ENCODE results near the gene ZFAND2B.

The ZFAND2B gene, protein sequence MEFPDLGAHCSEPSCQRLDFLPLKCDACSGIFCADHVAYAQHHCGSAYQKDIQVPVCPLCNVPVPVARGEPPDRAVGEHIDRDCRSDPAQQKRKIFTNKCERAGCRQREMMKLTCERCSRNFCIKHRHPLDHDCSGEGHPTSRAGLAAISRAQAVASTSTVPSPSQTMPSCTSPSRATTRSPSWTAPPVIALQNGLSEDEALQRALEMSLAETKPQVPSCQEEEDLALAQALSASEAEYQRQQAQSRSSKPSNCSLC

DNA sequence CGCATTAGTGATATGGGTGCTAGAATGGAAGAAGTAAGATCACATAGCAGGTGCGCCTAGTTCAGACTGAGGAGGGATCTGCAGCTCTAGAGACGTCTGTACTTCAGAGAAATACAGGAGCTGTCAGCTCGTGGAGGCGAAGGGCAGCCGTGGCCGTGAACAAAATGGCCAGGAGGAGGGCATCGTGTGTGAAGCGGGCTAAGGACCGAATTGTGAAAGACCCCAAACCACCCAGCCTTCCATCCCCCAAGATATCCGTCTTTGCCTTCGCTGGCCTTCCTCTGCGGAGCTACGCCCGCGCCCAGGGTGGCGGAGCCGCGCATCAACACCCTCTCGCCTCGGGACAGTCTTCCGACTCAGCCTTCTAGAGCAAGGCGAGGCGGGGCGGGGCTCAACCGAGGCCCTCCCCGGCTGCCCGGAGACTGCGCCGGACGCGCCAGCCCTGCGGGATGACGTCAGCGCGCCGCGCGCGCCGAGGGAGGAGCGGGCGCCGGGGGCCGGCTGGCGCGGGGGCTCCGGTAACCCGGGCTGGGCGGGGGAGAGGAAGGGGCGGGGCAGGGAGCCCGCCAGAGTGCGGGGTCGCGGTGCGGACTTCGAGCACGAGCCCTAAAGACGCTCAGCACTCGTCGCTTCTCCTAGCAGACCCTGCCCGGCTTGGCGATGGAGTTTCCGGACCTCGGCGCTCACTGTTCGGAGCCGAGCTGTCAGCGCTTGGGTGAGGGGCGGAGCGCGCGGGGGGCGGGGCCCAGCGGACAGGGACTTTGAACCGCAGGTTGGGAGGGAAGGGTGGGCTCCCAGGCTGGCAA, at the start of gene ZFAND2B:
TSS of gene ZFAND2B (plus strand) at position 455 of the 806 bp plus-strand sequence. CDS start at position 661, 206 bp downstream.
- DNase-seq = peak; percentile 95

DNA sequence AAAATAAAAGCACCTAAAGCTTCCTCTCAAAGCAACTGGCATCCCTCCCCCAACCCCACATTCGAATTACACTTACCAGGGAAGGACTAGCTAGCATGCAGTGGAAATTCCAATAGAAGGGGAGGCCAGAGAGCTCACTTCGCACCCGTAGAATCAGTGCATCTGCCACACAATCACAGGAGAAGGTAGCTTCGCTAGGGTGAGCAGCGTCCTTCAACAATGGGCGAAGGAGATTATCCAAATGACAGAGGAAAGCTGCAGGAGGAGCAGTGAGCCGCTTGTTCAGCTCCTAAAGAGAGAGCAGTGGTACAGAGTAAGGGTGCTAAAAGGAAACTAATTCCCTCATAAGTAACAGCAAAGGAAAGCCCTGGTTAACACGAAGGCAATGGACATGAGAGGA, 49.2 kb upstream of the ZFAND2B start:
- DNase-seq = no peak

DNA sequence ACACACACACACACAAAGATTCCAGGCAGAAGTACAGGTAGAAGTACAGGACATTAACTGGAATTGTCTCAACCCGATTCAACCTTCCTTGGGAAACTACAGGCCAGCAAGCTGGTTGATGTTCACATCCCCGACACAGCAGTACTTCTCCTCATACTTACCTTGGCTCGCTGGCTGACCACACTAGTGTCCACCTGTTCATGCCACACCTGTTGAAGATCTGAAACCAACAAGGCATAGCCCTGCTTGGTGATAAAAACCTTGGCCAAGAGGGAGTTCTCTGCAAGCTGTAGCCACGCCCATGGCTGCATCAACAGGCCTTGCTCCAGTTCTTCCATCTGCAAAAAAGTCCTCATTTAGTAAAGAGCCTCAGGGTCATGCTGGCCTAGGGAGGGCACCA, 48.6 kb upstream of the ZFAND2B start:
- DNase-seq = no peak

DNA sequence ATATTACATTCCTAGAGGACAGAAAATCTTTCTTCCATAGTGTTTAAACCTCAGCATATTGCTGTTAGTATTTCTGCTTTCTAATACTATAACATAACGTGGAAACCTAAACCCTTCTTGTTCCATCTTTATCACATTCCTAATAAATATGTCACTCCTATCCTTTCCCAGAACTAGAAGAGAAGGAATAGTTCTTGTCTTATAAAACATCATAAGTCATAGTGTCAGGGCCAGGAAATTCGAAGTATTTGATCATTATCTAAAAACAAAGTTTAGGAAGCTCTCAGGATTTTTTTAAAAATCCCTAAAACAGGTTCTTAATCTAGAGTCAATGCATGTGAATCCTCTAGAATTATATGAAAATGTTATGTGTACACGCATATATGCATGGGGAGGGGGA, 48.0 kb upstream of the ZFAND2B start:
- DNase-seq = no peak

DNA sequence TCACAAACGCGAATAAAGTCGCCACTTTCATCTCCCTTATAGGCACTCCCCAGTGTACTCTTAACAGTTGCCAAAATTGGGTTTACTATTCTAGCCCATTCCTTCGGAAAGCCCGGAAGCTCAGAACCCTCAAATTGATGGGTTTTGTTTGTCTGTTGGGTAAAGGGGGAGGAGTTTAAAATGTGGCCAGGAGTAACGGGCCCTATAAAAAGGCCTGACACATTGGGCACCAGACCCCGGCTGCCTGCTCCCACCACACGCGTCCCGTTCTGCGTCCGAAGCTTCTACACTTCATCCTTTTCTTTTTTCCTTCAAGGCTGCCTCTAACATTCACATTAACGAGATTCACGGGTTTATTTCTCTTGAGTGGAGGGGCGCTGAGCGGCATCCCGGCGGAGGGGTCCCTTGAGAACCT, 46.8 kb upstream of the ZFAND2B start:
- no peak for DNase-seq

DNA sequence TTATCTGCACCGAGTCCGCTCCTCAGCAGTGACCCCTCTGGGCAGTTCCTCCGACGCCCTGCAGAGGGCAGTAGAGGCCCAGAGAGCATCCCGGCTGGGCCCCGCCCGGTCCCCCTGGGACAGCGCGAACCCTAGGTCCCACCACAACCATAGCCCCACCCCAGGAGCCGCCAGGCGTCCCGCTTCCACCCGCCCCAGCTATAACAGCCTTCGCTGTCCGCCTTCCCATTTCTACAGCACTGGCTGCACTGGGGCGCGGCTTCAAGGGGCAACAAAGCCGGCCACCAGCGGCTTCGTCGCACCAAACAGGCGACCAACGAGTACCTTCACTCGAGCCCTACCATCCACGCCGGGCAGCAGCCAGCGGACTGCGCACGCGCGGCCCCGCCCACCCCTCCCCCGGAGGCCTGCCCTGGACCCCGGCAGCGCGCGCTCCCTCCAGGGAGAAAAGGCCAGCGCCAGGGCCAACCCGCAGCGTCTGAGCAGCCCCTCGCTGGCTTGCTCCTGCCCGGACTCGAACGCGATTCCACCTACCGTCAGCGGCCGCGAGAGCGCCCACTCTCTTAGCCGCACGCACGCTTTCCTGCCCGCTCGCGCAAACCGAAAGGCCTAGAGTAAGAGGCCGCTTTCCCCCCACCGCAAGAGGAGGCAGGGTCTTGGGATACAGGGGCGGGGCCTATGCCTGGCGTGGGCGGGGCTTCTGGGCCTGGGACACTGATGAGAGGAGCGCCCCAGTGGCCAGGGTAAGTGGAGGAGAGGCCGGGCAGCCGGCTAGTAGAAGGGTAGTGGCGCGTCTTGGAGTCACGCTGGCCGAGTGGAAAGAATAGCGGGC, 46.2 kb upstream of the ZFAND2B start, which contains the start of gene NHEJ1:
TSS of gene NHEJ1 (minus strand) at position 630 of the 832 bp plus-strand sequence. CDS start 2,453 bp downstream, outside the sequence.
- DNase-seq = peak; percentile 84

DNA sequence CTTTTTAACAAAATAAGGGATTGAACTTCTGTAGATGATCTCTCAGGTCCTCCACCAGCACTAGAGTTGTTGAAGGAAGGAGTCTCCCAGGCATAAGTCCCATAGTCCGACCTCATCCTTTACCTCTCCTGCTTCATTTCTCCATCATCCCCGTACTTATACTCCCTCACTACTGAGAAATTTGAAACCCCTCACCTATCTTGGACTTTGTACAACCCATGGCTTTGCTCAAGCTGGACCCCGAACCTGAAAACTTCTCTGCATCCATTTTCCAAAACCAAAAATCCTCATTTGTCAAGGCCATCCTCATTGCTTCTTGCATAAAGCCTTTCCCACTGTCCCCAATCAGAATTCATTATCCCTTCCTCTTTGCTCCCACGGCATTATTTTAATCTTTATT, 45.5 kb upstream of the ZFAND2B start:
- DNase-seq = no peak

DNA sequence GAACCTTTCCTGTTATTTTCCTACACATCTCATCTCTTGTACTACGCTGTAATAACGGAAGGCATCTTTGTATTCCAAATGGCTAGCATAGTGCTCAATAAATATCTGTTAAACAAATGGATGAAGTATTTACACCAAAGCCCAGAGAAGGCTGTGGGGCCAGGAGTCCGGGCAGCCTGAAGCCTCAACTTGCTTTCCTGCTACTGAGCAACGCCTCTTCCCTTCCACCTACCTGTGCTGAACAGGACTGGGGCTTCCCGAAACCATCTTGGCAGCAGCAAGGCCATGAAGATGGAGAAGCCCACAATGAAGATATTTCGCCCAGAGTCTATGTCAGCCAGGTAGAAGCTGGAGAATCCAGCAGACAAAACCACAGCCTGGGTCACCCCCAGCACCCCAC, 43.4 kb upstream of the ZFAND2B start:
- no peak for DNase-seq

DNA sequence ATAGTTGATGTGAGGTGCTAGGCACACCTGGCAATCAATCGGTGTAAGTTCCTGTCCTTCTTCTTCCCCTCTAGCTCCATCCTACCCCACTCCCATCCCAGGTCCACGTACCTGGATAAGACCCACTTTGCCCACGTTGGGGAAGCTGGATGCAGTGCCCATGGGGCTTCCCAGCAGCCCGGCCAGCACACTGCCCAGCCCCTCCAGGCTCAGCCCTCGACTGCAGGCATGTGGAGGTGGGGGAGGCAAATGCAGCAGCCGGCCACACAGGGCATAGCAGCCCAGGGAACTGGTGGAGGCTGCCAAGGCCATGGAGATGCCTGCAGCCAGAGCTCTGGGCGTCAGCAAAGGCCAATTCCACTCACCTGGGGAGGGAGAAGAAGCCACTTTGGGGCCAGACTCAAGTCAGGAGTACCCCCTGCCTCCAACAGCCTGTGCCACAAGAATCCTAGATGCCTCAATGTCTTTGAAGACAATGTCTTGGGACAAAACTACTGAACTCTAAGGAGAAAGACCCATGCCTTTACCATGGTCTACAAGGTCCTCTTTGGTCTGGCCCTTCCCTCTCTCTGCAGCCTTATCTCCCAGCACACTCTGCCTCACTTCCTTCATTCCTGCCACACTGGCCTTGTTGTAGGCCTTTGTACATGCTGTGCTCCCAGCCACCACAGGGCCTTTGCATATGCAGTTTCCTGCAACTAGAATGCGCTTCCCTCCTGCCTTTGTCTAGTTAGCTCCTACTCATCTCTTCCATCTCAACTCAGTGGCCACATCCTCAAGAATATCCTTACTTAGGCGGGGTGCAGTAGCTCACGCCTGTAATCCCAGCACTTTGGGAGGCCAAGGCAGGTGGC, 41.3 kb upstream of the ZFAND2B start:
- DNase-seq = no peak

DNA sequence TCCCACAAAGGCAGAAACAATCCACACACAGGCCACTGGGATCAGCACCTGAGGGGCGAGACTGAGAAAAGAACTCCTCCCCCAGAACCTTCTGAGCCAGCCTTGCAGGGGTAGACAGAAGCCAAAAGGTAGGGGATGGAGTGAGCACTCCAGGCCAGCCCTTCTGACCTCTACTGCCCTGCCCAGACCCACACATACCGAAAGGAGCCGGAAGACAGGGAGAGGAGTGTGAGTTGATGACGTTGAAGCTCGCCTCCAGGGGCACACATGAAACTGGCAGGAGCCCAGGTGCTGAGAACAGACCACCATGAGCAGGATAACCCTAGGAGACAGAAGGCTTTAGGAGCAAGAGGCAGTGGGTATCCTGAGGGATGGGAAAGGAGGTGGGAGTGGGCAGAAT, 38.6 kb upstream of the ZFAND2B start:
- DNase-seq = no peak

DNA sequence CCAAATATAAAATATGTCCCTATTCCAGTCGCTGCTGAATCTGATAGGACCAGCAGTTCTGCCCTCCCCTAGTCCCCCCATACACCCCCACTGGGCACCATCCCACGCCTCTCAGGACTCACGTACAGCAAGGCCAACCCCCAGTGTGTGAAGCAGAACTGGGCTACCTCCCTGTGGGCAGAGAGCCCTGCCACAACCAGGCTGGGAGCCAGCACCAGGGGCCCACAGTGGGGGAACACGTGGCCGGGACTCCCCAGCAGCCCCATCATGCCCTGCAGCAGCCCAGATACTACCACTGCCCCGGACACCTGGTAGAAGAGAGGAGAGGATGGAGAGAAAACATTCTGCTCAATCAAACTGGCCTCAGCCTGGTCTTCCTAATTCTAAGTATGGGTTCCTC, 38.1 kb upstream of the ZFAND2B start:
- no peak for DNase-seq

DNA sequence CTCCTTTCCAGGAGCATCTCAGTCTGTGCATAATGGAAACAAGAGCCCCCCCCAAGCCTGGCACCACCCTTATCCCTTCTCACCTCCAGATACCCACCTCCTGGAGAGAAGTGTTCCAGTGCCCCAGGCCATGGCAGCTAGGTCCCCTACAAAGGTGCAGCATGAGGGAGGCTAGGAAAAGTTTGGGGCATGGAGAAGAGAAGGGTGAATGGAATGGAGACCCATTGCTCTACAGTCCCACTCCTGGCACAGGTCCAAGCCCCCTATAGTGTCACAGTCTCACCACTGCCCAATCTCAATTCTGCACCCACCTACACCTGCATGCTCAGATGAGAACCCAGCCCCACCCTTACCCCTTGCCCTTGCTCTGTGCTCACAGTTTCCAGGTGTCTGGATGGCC, 37.6 kb upstream of the ZFAND2B start:
- DNase-seq = no peak

DNA sequence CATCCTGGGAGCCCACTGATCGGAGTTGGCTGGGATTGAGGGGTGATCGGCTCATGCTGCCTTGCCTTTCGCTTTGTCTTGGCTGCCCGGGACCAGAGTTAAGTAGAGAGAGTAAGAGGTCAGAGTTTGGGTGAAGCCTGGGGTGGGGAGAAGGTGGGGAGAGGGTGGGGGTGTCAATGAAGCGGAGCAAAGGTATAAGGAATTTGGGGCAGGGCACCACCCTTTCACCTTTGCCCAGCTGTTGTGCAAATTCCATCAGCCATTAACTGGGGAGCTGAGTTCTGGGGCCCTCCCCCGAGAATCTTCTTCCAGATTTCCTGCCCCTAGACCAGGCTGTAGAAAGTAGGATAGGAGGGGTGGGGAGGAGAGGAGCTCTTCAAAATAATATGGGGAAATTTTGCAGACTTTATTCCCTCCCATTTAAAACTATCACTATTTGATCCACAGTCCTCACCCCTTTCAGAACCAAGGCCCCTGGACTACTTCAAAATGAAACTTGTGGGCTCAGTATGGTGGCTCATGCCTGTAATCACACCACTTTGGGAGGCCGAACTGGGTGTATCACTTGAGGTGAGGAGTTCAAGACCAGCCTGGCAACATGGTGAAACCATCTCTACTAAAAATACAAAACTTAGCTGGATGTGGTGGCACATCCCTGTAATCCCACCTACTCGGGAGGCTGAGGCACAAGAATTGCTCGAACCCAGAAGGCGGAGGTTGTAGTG, 36.5 kb upstream of the ZFAND2B start, which contains the start of gene SLC23A3:
TSS of gene SLC23A3 (minus strand) at position 100 of the 725 bp plus-strand sequence. CDS start at position 55, 45 bp downstream.
- DNase-seq = no peak

DNA sequence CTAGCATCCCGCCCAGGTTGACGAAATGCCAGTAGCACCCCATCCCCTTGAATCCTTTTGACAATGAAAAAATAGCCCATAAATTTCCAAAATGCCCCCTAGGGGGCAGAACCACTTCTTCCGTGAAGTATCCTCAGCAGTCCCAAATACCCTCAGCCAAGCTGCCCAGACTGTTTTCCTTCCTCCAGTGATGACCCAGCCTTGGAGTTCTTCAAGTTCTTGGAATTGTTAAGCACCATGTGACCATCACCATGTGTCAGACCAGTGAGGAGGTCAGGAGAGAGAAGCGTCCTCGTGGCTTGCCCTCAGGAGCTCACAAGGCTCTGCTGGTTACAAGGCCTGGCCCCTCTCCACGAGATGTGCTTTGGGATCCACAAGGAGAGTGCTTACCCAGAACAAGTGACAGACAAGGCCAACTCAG, 35.3 kb upstream of the ZFAND2B start:
- DNase-seq = peak; percentile 6

DNA sequence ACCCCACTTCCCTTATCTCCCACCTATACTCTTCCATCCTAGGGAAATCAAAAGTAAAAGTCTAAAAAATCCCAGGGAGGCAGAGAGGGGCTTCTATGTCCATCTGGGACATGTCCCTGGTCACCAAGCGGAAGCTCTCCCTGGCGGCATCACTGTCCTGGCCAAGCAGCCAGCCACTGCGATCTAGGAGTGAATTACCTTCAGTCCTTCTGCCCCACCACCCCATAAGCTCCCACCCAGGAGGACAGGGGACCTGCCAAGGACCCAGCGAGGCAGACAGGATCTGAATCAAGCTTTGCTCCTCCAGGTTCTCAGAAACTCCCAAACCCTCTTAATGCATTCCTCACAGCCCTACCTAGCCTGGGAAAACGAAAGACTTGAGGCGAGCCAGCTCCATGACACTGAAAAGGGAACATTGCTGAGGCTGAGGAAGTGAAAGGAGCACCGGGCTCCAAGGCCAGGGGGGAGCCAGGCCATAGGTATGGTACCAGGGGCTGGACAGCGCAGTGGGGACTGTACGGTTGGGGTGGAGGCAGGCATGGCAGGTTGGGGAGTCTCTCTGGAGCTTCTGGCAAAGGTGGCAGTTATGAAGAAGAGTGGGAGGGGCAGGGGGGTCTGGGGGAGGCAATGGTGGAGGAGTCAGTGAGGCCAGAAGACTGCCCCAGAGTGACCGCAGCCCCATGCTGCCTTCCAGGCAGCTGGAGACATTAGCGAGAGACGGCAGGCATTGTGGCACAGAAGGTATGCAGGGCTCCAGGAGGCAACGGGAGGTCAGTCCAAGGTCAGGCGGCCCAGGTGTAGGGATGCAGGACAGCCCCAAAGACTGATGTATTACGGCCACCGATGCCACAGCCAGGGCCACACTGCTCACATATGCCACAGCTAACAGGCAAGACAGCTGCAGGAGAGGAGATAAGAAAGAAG, 34.1 kb upstream of the ZFAND2B start:
- DNase-seq = no peak

DNA sequence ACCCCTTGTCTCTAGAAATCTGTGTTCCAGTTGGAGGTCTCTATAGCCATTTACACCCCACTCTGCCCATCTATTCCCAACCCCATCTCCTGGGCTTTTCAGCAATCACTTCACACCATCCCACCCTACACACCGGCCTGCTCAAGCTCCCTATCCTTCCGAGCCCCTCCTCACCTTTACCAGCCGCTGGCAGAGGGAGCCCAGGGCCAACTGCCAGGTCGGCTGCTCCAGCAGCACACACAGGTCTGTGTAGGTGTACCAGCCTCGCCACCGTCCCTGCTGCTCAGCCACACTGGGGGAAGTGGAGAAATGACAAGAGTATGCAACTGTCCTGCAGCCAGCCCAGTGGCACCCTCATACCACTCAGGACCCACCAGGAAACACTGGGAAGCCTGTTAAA, 33.4 kb upstream of the ZFAND2B start:
- DNase-seq = no peak

DNA sequence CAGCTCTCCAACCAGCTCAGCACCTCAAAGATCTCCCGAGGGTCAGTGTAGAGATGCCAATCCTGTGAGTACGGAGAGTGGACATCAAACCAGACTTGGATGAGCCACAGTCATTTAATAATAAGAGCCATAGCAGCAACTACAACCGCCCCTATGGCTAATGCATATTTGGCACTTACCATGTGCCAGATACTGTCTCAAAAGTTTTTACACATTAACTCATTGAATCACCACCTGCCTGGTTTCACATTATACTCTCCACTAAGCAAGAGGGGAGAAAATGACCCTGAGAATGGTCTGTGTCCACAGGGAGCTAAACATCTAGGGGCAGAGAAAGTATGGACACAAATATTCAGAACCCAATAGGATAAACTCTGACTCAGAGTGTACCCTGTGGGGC, 32.4 kb upstream of the ZFAND2B start:
- DNase-seq = no peak

DNA sequence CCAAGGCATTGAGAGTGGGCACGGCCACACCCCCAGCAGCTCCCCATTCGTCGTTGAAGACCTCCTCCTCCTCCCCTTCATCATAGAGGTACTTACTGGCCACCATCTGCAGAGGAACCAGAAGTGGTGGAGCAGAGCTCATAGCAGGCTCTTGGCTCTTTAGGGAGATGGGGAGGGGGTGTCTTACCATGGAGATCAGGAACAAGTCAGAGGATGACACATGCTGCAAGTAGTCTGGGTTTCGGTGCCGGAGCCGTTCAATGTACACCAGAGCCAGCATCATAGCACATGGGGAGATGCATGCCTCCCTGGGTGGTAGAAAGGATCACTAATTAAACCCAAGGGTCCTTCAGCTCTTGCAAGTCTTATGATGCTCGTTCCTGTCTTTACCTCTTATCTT, 31.8 kb upstream of the ZFAND2B start:
- DNase-seq = no peak

DNA sequence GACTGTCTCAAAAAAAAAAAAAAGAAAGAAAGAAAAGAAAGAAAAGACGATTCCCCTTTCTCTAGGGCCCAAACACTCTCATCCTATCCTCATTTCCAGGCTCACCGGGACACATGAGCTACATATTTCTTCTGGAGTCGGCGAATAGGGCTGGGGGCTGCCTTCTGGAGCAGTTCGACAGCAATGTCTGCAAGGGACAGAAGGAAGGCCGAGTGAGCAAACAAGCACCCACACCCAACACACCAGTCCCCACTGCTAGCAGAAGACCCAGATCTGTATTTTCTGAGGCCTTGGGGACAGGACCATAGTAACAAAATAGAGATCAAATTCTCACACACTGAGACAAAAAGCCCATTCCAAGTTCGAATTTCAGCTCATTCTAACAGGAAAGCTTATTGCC, 31.1 kb upstream of the ZFAND2B start:
- no peak for DNase-seq

All from GDM1 (cell line).